ENCODE measurements around the gene FAM3B.

Gene FAM3B

DNA sequence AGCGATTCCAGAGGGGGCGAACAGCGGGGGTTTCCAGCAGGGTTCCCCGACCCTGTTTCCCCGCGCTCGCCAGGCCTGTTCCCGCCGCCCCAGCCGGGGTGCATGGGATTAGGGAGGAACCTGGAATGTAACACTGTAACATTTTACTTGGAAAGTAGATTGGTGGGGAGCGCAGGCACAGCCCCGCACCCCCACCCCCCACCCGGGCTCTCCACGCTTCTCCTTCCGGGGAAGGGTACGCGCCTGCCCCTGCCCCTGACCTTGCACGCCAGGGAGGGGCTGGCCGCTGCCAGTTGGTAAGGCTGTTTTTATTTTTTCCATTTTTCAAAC lies 427 bp downstream of the FAM3B start:
- TF ChIP-seq TCF12 (IDR thresholded peaks at IDR 0.05; ENCODE audit: low read depth): no peak
- no peak for TF ChIP-seq NFIC (IDR thresholded peaks at IDR 0.05)
- TF ChIP-seq, protein P1, sequence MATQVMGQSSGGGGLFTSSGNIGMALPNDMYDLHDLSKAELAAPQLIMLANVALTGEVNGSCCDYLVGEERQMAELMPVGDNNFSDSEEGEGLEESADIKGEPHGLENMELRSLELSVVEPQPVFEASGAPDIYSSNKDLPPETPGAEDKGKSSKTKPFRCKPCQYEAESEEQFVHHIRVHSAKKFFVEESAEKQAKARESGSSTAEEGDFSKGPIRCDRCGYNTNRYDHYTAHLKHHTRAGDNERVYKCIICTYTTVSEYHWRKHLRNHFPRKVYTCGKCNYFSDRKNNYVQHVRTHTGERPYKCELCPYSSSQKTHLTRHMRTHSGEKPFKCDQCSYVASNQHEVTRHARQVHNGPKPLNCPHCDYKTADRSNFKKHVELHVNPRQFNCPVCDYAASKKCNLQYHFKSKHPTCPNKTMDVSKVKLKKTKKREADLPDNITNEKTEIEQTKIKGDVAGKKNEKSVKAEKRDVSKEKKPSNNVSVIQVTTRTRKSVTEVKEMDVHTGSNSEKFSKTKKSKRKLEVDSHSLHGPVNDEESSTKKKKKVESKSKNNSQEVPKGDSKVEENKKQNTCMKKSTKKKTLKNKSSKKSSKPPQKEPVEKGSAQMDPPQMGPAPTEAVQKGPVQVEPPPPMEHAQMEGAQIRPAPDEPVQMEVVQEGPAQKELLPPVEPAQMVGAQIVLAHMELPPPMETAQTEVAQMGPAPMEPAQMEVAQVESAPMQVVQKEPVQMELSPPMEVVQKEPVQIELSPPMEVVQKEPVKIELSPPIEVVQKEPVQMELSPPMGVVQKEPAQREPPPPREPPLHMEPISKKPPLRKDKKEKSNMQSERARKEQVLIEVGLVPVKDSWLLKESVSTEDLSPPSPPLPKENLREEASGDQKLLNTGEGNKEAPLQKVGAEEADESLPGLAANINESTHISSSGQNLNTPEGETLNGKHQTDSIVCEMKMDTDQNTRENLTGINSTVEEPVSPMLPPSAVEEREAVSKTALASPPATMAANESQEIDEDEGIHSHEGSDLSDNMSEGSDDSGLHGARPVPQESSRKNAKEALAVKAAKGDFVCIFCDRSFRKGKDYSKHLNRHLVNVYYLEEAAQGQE (IDR thresholded peaks at IDR 0.05; ENCODE audit: low read depth): no peak
- TF ChIP-seq YY1 (IDR thresholded peaks at IDR 0.05; ENCODE audit: low read depth): no peak
- TF ChIP-seq FOXM1 (IDR thresholded peaks at IDR 0.05; ENCODE audit: borderline replicate concordance, low read depth): no peak
- TF ChIP-seq, protein P2, sequence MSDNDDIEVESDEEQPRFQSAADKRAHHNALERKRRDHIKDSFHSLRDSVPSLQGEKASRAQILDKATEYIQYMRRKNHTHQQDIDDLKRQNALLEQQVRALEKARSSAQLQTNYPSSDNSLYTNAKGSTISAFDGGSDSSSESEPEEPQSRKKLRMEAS (IDR thresholded peaks at IDR 0.05): no peak
- TF ChIP-seq EGR1 (IDR thresholded peaks at IDR 0.05): no peak
- TF ChIP-seq, protein P3, sequence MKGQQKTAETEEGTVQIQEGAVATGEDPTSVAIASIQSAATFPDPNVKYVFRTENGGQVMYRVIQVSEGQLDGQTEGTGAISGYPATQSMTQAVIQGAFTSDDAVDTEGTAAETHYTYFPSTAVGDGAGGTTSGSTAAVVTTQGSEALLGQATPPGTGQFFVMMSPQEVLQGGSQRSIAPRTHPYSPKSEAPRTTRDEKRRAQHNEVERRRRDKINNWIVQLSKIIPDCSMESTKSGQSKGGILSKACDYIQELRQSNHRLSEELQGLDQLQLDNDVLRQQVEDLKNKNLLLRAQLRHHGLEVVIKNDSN (IDR thresholded peaks at IDR 0.05): no peak
- no peak for TF ChIP-seq RAD21 (IDR thresholded peaks at IDR 0.05; ENCODE audit: low read depth)
- TF ChIP-seq TEAD4 (IDR thresholded peaks at IDR 0.05): no peak

DNA sequence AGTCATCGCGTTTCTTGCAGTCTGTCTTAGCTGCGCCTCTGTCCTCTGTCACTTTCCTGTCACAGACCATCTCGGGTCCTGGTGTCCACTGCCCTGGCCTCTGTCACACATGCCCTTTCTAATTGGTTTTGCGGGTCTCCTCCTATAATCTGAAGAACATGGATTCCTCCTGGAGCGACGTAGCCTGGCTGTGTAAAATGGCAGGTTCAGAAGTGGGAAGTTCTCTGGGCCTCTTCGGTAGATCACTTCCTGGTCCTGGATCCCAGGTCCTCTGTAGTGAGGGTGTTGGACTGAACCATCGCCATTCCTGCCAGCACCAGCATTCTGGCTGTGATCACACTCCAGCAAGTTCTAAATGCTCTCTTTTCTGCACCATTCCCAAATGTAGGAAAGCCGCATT lies 857 bp downstream of the FAM3B start:
- TF ChIP-seq EGR1 (IDR thresholded peaks at IDR 0.05) (no peak), RAD21 (IDR thresholded peaks at IDR 0.05; ENCODE audit: low read depth) (no peak), CREB1 (IDR thresholded peaks at IDR 0.05; ENCODE audit: low read depth) (no peak), TAF1 (IDR thresholded peaks at IDR 0.05; ENCODE audit: low read depth) (no peak)
- TF ChIP-seq, protein P1 (IDR thresholded peaks at IDR 0.05; ENCODE audit: low read depth): no peak

DNA sequence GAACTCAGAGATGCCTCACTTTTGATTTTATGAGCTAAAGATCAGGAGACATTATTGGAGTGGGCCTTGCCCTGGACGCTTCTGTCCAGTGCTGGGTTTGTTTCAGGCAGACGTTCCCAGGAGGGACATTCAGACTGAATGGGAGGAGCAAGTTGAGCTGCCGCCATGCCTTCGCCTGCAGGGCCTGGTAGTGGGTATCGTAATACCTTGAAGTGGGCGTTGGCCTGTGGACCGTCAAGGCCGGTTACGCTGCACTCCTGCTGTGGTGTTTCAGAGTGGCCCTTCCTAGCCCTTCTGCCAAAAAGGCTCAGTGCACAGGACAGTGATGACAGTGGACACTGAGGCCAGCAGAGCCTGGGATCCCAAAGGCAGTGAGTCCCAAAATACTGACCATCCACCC lies 1.6 kb downstream of the FAM3B start:
- no peak for TF ChIP-seq EGR1 (IDR thresholded peaks at IDR 0.05)
- TF ChIP-seq ZBTB7A (IDR thresholded peaks at IDR 0.05; ENCODE audit: low read depth): no peak
- TF ChIP-seq EP300 (IDR thresholded peaks at IDR 0.05; ENCODE audit: borderline replicate concordance): no peak
- TF ChIP-seq RAD21 (IDR thresholded peaks at IDR 0.05; ENCODE audit: low read depth): no peak
- TF ChIP-seq CEBPB (IDR thresholded peaks at IDR 0.05): no peak
- TF ChIP-seq FOXM1 (IDR thresholded peaks at IDR 0.05; ENCODE audit: borderline replicate concordance, low read depth): no peak
- no peak for TF ChIP-seq NFIC (IDR thresholded peaks at IDR 0.05)
- TF ChIP-seq, protein P1 (IDR thresholded peaks at IDR 0.05; ENCODE audit: low read depth): no peak

DNA sequence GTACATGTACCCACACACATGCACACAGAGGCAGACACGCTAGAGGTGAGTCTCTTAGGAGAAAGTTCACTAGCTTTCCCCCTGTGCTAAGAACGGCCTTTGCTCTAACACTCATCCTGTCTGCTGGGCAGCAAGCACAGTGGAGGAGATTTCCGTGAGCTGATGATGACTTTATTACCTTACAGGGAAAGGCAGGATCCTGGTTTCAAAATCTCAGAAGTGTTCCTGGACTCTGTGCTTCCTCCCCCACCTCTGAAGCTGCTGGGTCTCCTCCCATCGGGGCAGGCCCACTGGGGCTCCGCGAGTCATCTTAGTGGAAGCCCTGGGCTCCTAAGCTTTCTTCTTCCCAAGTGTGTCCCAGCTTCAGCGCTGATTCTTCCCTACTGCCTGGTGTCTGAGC lies 2.7 kb downstream of the FAM3B start:
- TF ChIP-seq, protein P2 (IDR thresholded peaks at IDR 0.05): no peak
- no peak for TF ChIP-seq RAD21 (IDR thresholded peaks at IDR 0.05; ENCODE audit: low read depth)
- TF ChIP-seq, protein P1 (IDR thresholded peaks at IDR 0.05; ENCODE audit: low read depth): no peak
- TF ChIP-seq ZBTB7A (IDR thresholded peaks at IDR 0.05; ENCODE audit: low read depth): no peak
- TF ChIP-seq EP300 (IDR thresholded peaks at IDR 0.05; ENCODE audit: borderline replicate concordance): no peak
- no peak for TF ChIP-seq TCF12 (IDR thresholded peaks at IDR 0.05; ENCODE audit: low read depth)
- no peak for TF ChIP-seq TEAD4 (IDR thresholded peaks at IDR 0.05)
- TF ChIP-seq FOXM1 (IDR thresholded peaks at IDR 0.05; ENCODE audit: borderline replicate concordance, low read depth): no peak
- no peak for TF ChIP-seq YY1 (IDR thresholded peaks at IDR 0.05; ENCODE audit: low read depth)
- TF ChIP-seq NFIC (IDR thresholded peaks at IDR 0.05): no peak
- TF ChIP-seq TAF1 (IDR thresholded peaks at IDR 0.05; ENCODE audit: low read depth): no peak
- TF ChIP-seq, protein P3 (IDR thresholded peaks at IDR 0.05): no peak
- no peak for TF ChIP-seq CEBPB (IDR thresholded peaks at IDR 0.05)
- TF ChIP-seq CREB1 (IDR thresholded peaks at IDR 0.05; ENCODE audit: low read depth): no peak
- TF ChIP-seq EGR1 (IDR thresholded peaks at IDR 0.05): no peak
